Spleen (tissue), 11 donors: ENCODE measurements around the gene AUH. TPM values are rescaled to one million over a fixed set of nuclear protein-coding genes. Genes with fewer than 3 reads are reported as not detected.
"Not testable (repeated sequence)": the region's sequence is repeated elsewhere in the genome, so short reads cannot be mapped to it uniquely, and the experiment has no call there.

Experiments
- DNase-seq: peaks from one replicate; pipeline ENCODE4 v3.0.0-alpha.2; 2020
- H3K27ac ChIP-seq, 8 donors: fragments of 200-600 bp; sonication (generic) in 7 of 8; 1 replicate in 4 of 8; 2 replicates in 4 of 8; pipeline versions ENCODE4 v1.5.0 to v1.8.0; 2016 to 2021; ENCODE audit warnings: inconsistent platforms in 4 of 8, mild to moderate bottlenecking in 4 of 8, moderate library complexity in 1 of 8
- H3K27me3 ChIP-seq, 7 donors: fragments of 200-600 bp; sonication (generic) in 6 of 7; replicated peaks in 1 of 7; 1 replicate in 4 of 7; 2 replicates in 3 of 7; pipeline versions ENCODE4 v1.5.0 to v1.8.0; 2016 to 2021; ENCODE audit warnings: inconsistent platforms in 3 of 7, mild to moderate bottlenecking in 1 of 7
- H3K36me3 ChIP-seq, 6 donors: fragments of 200-600 bp; sonication (generic) in 5 of 6; 1 replicate in 4 of 6; 2 replicates in 2 of 6; pipeline versions ENCODE4 v1.5.0 to v1.8.0; 2016 to 2021; ENCODE audit warnings: inconsistent platforms in 2 of 6
- H3K4me1 ChIP-seq, 6 donors: fragments of 200-600 bp; sonication (generic) in 5 of 6; 1 replicate in 3 of 6; 2 replicates in 3 of 6; pipeline versions ENCODE4 v1.5.0 to v1.8.0; 2016 to 2021; ENCODE audit warnings: inconsistent platforms in 3 of 6
- H3K4me3 ChIP-seq, 8 donors: fragments of 200-600 bp; sonication (generic) in 7 of 8; 1 replicate in 4 of 8; 2 replicates in 4 of 8; pipeline versions ENCODE4 v1.5.0 to v1.8.0; 2016 to 2021; ENCODE audit warnings: inconsistent platforms in 4 of 8, mild to moderate bottlenecking in 4 of 8, moderate library complexity in 2 of 8
- H3K9me3 ChIP-seq, 8 donors: fragments of 200-600 bp; sonication (generic) in 7 of 8; 1 replicate in 4 of 8; 2 replicates in 4 of 8; pipeline versions ENCODE4 v1.5.0 to v1.8.0; 2016 to 2021; ENCODE audit warnings: inconsistent platforms in 4 of 8
- POLR2A ChIP-seq, 3 donors: fragments of 450-650 bp; IDR thresholded peaks; one replicate each; pipeline ENCODE4 v1.5.1; 2017; ENCODE audit warnings: antibody characterized with exemption in 3 of 3, mild to moderate bottlenecking in 1 of 3
- POLR2AphosphoS5 ChIP-seq, 3 donors: sonication (generic); formaldehyde crosslinking; IDR thresholded peaks; one replicate each; pipeline ENCODE4 v1.5.1; 2017; ENCODE audit warnings: antibody characterized with exemption in 3 of 3
- WGBS, 5 donors: extraction: QIAGEN DNeasy Blood & Tissue Kit in 3 of 5; methylation state at CpG; one replicate each; pipeline versions ENCODE4 v1.1.5 to v1.1.7; 2013 to 2018; 5-methylcytosine and 5-hydroxymethylcytosine counted together
- intact Hi-C: fragments of 100-400 bp; cut with DNase I; formaldehyde crosslinking; loops from one replicate; pipeline ENCODE4 v1.15.0; 2023; ENCODE audit warnings: low total_unique reads
- polyA plus RNA-seq, 3 donors: library from polyadenylated mRNA; stranded (reverse); fragments of 200-250 nt; gene quantifications; one replicate each; pipeline ENCODE4 v1.2.1, GENCODE V29; 2013
- total RNA-seq, 7 donors: library from RNA; depleted of rRNA in 3 of 7; stranded (reverse); fragments of >200 nt in 3 of 7; fragmentation: NEBNext Ultra II Directional in 4 of 7; extraction: Animal tissue kit (Norgen Biotek cat#: 25700) in 4 of 7; gene quantifications; one replicate each; pipeline versions ENCODE4 v1.1.0 to v1.2.1, GENCODE V29; 2016 to 2021
- TF ChIP-seq, protein P1 (sequence below), 11 experiments: fragments of 200-600 bp in 7 of 11; fragments of 450-650 bp in 4 of 11; sonication (generic) in 4 of 11; IDR thresholded peaks in 8 of 11; conservative IDR thresholded peaks in 3 of 11; 1 replicate in 7 of 11; 2 replicates in 4 of 11; pipeline versions ENCODE4 v1.4.0 to v1.8.0; 2016 to 2021; ENCODE audit warnings: antibody characterized with exemption in 11 of 11, inconsistent platforms in 4 of 11, mild to moderate bottlenecking in 1 of 11
- donor health status: healthy with polysubstance abuse.
- donor health status: DM: no; HTN: no; CAD: no; lungs with moderate emphysema.
- donor health status: DM: no; HTN: no; CAD: no.
- donor health status: Bipolar disorder and iron deficiency.
- donor health status: healthy.
- donor health status: DM: no; HTN: no; CAD: no.
- donor health status: DM: yes; HTN: yes; CAD: no.

Gene AUH
- total and polyA plus RNA-seq, 10 donors: 9.4 to 37.3 (median 20.6) TPM

DNA sequence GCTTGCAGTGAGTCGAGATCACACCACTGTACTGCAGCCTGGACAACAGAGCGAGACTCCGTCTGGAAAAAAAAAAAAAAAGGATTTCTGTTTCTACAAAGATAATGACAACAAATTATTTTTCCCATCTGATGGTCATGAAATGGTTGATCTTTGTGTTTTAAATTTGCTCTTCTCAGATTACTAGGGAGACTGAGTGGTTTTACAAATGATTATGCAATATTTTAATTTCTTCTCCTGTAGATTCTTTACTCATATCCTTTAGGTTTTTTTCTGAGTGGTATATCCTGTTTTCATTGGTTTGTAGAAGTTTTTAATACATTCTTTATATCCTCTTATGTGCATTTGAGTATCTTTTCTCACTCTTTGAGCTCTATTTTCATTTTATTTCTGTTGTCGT, 20.6 kb upstream of the AUH start:
- Histone ChIP-seq H3K27ac (no peak overlapping the region), H3K4me3 (no peak overlapping the region), H3K36me3 (no peaks in the 10 kb centered on the region), H3K9me3 (peaks cover 0 to 7% (median 0%) of the 10 kb centered on the region in 8 donors), H3K27me3 (no peaks in the 10 kb centered on the region), H3K4me1 (peaks cover 0 to 15% (median 5%) of the 10 kb centered on the region in 6 donors)
- intact Hi-C loops: no loop called here
- no peak for DNase-seq
- TF ChIP-seq, protein P1, sequence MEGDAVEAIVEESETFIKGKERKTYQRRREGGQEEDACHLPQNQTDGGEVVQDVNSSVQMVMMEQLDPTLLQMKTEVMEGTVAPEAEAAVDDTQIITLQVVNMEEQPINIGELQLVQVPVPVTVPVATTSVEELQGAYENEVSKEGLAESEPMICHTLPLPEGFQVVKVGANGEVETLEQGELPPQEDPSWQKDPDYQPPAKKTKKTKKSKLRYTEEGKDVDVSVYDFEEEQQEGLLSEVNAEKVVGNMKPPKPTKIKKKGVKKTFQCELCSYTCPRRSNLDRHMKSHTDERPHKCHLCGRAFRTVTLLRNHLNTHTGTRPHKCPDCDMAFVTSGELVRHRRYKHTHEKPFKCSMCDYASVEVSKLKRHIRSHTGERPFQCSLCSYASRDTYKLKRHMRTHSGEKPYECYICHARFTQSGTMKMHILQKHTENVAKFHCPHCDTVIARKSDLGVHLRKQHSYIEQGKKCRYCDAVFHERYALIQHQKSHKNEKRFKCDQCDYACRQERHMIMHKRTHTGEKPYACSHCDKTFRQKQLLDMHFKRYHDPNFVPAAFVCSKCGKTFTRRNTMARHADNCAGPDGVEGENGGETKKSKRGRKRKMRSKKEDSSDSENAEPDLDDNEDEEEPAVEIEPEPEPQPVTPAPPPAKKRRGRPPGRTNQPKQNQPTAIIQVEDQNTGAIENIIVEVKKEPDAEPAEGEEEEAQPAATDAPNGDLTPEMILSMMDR (IDR thresholded peaks at IDR 0.05 in 8 of 11, conservative IDR thresholded peaks at IDR 0.05 in 3 of 11): no peak
- TF ChIP-seq POLR2A (IDR thresholded peaks at IDR 0.05) (no peak), POLR2AphosphoS5 (IDR thresholded peaks at IDR 0.05) (no peak)
- WGBS, 5 donors: 92 to 98% (median 94%) methylated on average over 4 of the region's 4 CpGs

DNA sequence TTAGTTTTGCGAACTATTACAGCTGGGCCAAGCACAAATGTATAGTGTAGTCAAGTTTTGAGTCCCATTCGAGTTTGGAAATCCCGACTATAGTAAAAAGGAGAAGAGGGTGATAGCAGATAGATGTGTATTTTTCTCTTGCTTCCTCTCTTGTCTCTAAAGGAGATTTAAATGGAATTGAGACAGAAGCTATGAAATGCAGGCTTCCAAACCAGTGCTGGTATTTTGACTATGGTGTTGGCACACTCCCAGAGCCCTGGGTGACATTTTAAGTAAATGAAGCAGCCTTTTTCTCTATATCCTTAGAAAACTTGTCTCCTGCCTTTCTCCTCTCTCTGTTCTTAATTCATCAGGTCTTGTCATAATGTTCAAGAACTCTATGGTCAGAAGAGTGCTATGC, 17.7 kb upstream of the AUH start:
- intact Hi-C loops: no loop called here
- no peaks in the 10 kb centered on the region for H3K27me3 ChIP-seq
- H3K36me3 ChIP-seq: no peaks in the 10 kb centered on the region
- peaks cover 0 to 21% (median 6%) of the 10 kb centered on the region in 6 donors for H3K4me1 ChIP-seq
- peaks cover 0 to 7% (median 0%) of the 10 kb centered on the region in 8 donors for H3K9me3 ChIP-seq
- TF ChIP-seq POLR2AphosphoS5 (IDR thresholded peaks at IDR 0.05) (no peak), POLR2A (IDR thresholded peaks at IDR 0.05) (no peak)
- TF ChIP-seq, protein P1 (IDR thresholded peaks at IDR 0.05 in 8 of 11, conservative IDR thresholded peaks at IDR 0.05 in 3 of 11): no peak
- no peak overlapping the region for H3K4me3 ChIP-seq
- WGBS, 5 donors: 36 to 46% (median 36%) methylated on average over 3 of the region's 3 CpGs
- DNase-seq: no peak
- peak overlapping the region in 1 of 8 donors; percentile 25 for H3K27ac ChIP-seq

DNA sequence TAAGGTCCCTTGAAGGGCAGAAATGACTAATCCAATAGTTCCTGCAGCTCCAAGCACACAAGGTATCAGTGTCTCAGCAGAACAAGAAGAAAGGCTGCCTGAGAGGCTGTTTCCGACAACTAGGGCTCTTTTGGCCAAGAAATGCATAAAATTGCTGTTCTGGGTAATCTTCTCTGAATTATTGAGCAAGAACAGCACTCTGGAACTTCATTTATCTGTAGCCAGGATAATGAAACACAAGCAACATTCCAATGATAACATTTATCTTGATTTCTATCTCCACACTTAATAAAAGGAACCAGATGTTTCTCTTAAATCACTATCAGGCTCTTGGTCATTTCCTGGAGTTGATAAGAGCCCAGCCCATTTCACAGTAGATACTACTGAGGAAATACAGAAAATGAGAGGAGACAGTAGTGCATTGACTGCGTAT, 17.0 kb upstream of the AUH start:
- DNase-seq: no peak

DNA sequence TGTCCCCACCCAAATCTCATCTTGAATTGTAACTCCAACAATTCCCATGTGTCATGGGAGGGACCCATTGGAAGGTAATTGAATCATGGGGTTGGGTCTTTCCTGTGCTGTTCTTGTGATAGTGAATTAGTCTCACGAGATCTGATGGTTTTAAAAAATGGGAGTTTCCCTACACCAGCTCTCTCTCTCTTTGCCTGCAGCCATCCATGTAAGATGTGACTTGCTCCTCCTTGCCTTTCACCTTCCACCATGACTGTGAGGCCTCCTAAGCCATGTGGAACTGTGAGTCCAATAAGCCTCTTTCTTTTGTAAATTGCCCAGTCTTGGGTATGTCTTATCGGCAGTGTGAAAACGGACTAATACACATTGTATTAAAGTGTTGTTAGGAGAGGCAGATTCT, 16.3 kb upstream of the AUH start:
- H3K9me3 ChIP-seq, H3K36me3 ChIP-seq, intact Hi-C loops, DNase-seq, H3K27me3 ChIP-seq, H3K4me3 ChIP-seq: not testable (repeated sequence)
- Histone ChIP-seq H3K4me1 (peaks cover 0 to 21% (median 6%) of the 10 kb centered on the region in 6 donors), H3K27ac (peak overlapping the region in 1 of 8 donors; percentile 14)
- 87 to 98% (median 92%) methylated on average over 3 of the region's 3 CpGs for WGBS, 5 donors

More for the DNA sequence above, 17.0 kb upstream of the AUH start:
- Histone ChIP-seq H3K9me3 (peaks cover 0 to 7% (median 0%) of the 10 kb centered on the region in 8 donors), H3K36me3 (no peaks in the 10 kb centered on the region), H3K4me1 (peaks cover 0 to 21% (median 6%) of the 10 kb centered on the region in 6 donors), H3K27me3 (no peaks in the 10 kb centered on the region), H3K4me3 (no peak overlapping the region), H3K27ac (peak overlapping the region in 1 of 8 donors; percentile 25)
- TF ChIP-seq, protein P1 (IDR thresholded peaks at IDR 0.05 in 8 of 11, conservative IDR thresholded peaks at IDR 0.05 in 3 of 11): no peak
- no peak for TF ChIP-seq POLR2AphosphoS5 (IDR thresholded peaks at IDR 0.05)
- TF ChIP-seq POLR2A (IDR thresholded peaks at IDR 0.05): no peak
- WGBS, 5 donors: 49 to 77% (median 61%) methylated on average over 2 of the region's 2 CpGs
- intact Hi-C loops: no loop called here

DNA sequence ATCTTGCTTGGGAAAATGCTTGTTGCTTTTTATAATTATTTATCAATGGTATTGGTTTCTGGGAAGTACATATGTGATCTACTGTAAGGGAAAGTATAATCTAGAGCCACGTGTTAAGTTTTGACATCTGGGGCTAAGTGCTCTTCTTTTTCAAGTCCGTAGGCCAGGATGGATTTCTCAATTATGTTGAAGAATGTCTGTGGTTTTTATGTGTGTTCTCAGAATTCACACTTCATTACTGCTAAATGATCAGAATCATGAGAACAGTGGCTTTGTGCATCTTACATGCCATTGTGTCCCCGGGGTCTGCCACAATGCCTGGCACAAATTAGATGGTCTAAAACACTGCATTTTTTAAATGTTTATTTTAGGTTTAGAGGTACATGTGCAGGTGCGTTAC, 14.5 kb upstream of the AUH start:
- peaks cover 0 to 21% (median 6%) of the 10 kb centered on the region in 6 donors for H3K4me1 ChIP-seq
- intact Hi-C loops: no loop called here
- H3K4me3 ChIP-seq: no peak overlapping the region
- H3K9me3 ChIP-seq: peaks cover 0 to 7% (median 0%) of the 10 kb centered on the region in 8 donors
- H3K27me3 ChIP-seq: no peaks in the 10 kb centered on the region
- H3K36me3 ChIP-seq: no peaks in the 10 kb centered on the region
- DNase-seq: no peak
- H3K27ac ChIP-seq: no peak overlapping the region
- TF ChIP-seq, protein P1 (IDR thresholded peaks at IDR 0.05 in 8 of 11, conservative IDR thresholded peaks at IDR 0.05 in 3 of 11): no peak
- TF ChIP-seq POLR2A (IDR thresholded peaks at IDR 0.05): no peak
- TF ChIP-seq POLR2AphosphoS5 (IDR thresholded peaks at IDR 0.05): no peak
- WGBS, 5 donors: 54 to 63% (median 57%) methylated on average over 4 of the region's 4 CpGs
